H9 (cell line): ENCODE results near the gene CTNNBL1. TPM values are rescaled to one million over a fixed set of nuclear protein-coding genes. Genes with fewer than 3 reads are reported as not detected.

Experiments used
- DNase-seq: peaks from one replicate; pipeline ENCODE4 v3.0.0-alpha.2; 2017
- H2AFZ ChIP-seq: one replicate; pipeline ENCODE4 v1.6.1; 2013; ENCODE audit warnings: mild to moderate bottlenecking, low read length, control low read depth, moderate library complexity
- H2AK5ac ChIP-seq: 2 replicates; pipeline ENCODE4 v1.6.1; 2013; ENCODE audit warnings: low read length, control low read depth, mixed read lengths; ENCODE audit not compliant: insufficient read length
- H2BK120ac ChIP-seq: one replicate; pipeline ENCODE4 v1.6.1; 2013; ENCODE audit warnings: low read depth, mild to moderate bottlenecking, low read length, control low read depth, inconsistent platforms; ENCODE audit not compliant: poor library complexity, severe bottlenecking
- H2BK12ac ChIP-seq: 2 replicates; pipeline ENCODE4 v1.6.1; 2013; ENCODE audit warnings: low read length, control low read depth, mixed read lengths, low read depth; ENCODE audit not compliant: insufficient read length
- H2BK15ac ChIP-seq: 2 replicates; pipeline ENCODE4 v1.6.1; 2013; ENCODE audit warnings: low read depth, low read length, control low read depth
- H2BK20ac ChIP-seq: one replicate; pipeline ENCODE4 v1.6.1; 2013; ENCODE audit warnings: low read depth, mild to moderate bottlenecking, low read length, control low read depth, inconsistent platforms; ENCODE audit not compliant: poor library complexity, severe bottlenecking
- H2BK5ac ChIP-seq: 2 replicates; pipeline ENCODE4 v1.6.1; 2013; ENCODE audit warnings: low read length, control low read depth, mixed read lengths; ENCODE audit not compliant: insufficient read length
- H3K14ac ChIP-seq: 2 replicates; pipeline ENCODE4 v1.6.1; 2013; ENCODE audit warnings: low read length, control low read depth; ENCODE audit not compliant: insufficient read depth
- H3K18ac ChIP-seq: 2 replicates; pipeline ENCODE4 v1.6.1; 2013; ENCODE audit warnings: low read depth, mild to moderate bottlenecking, mixed read lengths, low read length, control low read depth; ENCODE audit not compliant: insufficient read length
- H3K23ac ChIP-seq: 2 replicates; pipeline ENCODE4 v1.6.1; 2013; ENCODE audit warnings: low read length, control low read depth, mixed read lengths, low read depth; ENCODE audit not compliant: insufficient read length
- H3K23me2 ChIP-seq: 2 replicates; pipeline ENCODE4 v1.6.1; 2013; ENCODE audit warnings: low read depth, mild to moderate bottlenecking, mixed read lengths, low read length, control low read depth; ENCODE audit not compliant: insufficient read length, poor library complexity, severe bottlenecking
- H3K27ac ChIP-seq: 2 replicates; pipeline ENCODE4 v1.5.1; 2013; ENCODE audit warnings: low read length, control low read depth, mixed read lengths, low read depth; ENCODE audit not compliant: insufficient read length
- H3K27me3 ChIP-seq: 2 replicates; pipeline ENCODE4 v1.6.1; 2013; ENCODE audit warnings: low read length, control low read depth, inconsistent platforms; ENCODE audit not compliant: insufficient read depth
- H3K4ac ChIP-seq: 2 replicates; pipeline ENCODE4 v1.6.1; 2013; ENCODE audit warnings: low read depth, mild to moderate bottlenecking, control low read depth, inconsistent platforms, low read length, moderate library complexity
- H3K4me1 ChIP-seq: 2 replicates; pipeline ENCODE4 v1.6.1; 2013; ENCODE audit warnings: low read length, control low read depth, inconsistent platforms; ENCODE audit not compliant: insufficient read depth
- H3K4me2 ChIP-seq: 2 replicates; pipeline ENCODE4 v1.6.1; 2013; ENCODE audit warnings: low read length, control low read depth, mixed read lengths; ENCODE audit not compliant: insufficient read length, insufficient read depth
- H3K56ac ChIP-seq: 2 replicates; pipeline ENCODE4 v1.6.1; 2013; ENCODE audit warnings: low read depth, mild to moderate bottlenecking, mixed read lengths, low read length, control low read depth; ENCODE audit not compliant: insufficient read length
- H3K79me1 ChIP-seq: 2 replicates; pipeline ENCODE4 v1.6.1; 2013; ENCODE audit warnings: low read depth, mild to moderate bottlenecking, moderate library complexity, low read length, control low read depth, inconsistent platforms; ENCODE audit not compliant: insufficient read depth, poor library complexity, severe bottlenecking
- H3K79me2 ChIP-seq: 2 replicates; pipeline ENCODE4 v1.6.1; 2013; ENCODE audit warnings: low read length, control low read depth, inconsistent platforms; ENCODE audit not compliant: insufficient read depth
- H3K9ac ChIP-seq: 2 replicates; pipeline ENCODE4 v1.6.1; 2013; ENCODE audit warnings: low read length, control low read depth, mixed read lengths; ENCODE audit not compliant: insufficient read length; ENCODE audit errors: extremely low read depth
- H3K9me3 ChIP-seq: one replicate; pipeline ENCODE4 v1.6.1; 2013; ENCODE audit warnings: low read depth, low read length, inconsistent platforms; ENCODE audit not compliant: control insufficient read depth
- H3T11ph ChIP-seq: one replicate; pipeline ENCODE4 v1.6.1; 2013; ENCODE audit warnings: mild to moderate bottlenecking, low read length, control low read depth, inconsistent platforms
- H4K20me1 ChIP-seq: one replicate; pipeline ENCODE4 v1.6.1; 2013; ENCODE audit not compliant: control insufficient read depth, insufficient read length, insufficient read depth
- H4K5ac ChIP-seq: 2 replicates; pipeline ENCODE4 v1.6.1; 2013; ENCODE audit warnings: low read depth, mild to moderate bottlenecking, mixed read lengths, low read length, control low read depth; ENCODE audit not compliant: insufficient read length
- H4K8ac ChIP-seq: replicated peaks from 2 replicates; pipeline ENCODE4 v1.6.1; 2013; ENCODE audit warnings: low read length, control low read depth, mixed read lengths, low read depth; ENCODE audit not compliant: insufficient read length
- H4K91ac ChIP-seq: 2 replicates; pipeline ENCODE4 v1.6.1; 2013; ENCODE audit warnings: low read depth, mild to moderate bottlenecking, moderate library complexity, mixed read lengths, low read length, control low read depth; ENCODE audit not compliant: insufficient read length
- H3K27ac Mint-ChIP-seq, 3 experiments: 2 replicates in 2 of 3; 3 replicates in 1 of 3; pipeline ENCODE4 v1.8.0; 2020 to 2021; ENCODE audit warnings: mixed read lengths in 3 of 3, mild to moderate bottlenecking in 1 of 3, moderate library complexity in 1 of 3
- H3K27me3 Mint-ChIP-seq: 2 replicates; pipeline ENCODE4 v1.8.0; 2021; ENCODE audit warnings: low read depth, mild to moderate bottlenecking, moderate library complexity, mixed read lengths
- H3K36me3 Mint-ChIP-seq, 3 experiments: 2 replicates in 2 of 3; 3 replicates in 1 of 3; pipeline ENCODE4 v1.8.0; 2020 to 2021; ENCODE audit warnings: low read depth in 3 of 3, mixed read lengths in 3 of 3; ENCODE audit not compliant: insufficient read depth in 1 of 3
- H3K4me1 Mint-ChIP-seq, 2 experiments: 2 replicates each; pipeline ENCODE4 v1.8.0; 2020; ENCODE audit warnings: mixed read lengths in 2 of 2
- H3K4me3 Mint-ChIP-seq, 2 experiments: 2 replicates in 1 of 2; 3 replicates in 1 of 2; pipeline ENCODE4 v1.8.0; 2020 to 2021; ENCODE audit warnings: mild to moderate bottlenecking in 2 of 2, mixed read lengths in 2 of 2, moderate library complexity in 1 of 2
- H3K9me3 Mint-ChIP-seq, 2 experiments: 2 replicates in 1 of 2; 3 replicates in 1 of 2; pipeline ENCODE4 v1.8.0; 2020; ENCODE audit warnings: mild to moderate bottlenecking in 2 of 2, mixed read lengths in 2 of 2, moderate library complexity in 1 of 2
- WGBS: extraction: QIAGEN DNeasy Blood & Tissue Kit; methylation state at CpG from one replicate; pipeline ENCODE4 v1.1.7; 2013; ENCODE audit warnings: missing lambda C conversion rate, low lambda C conversion rate, mixed read lengths; ENCODE audit not compliant: insufficient read length; ENCODE audit errors: extremely low coverage; 5-methylcytosine and 5-hydroxymethylcytosine counted together
- total RNA-seq: library from RNA; stranded (reverse); gene quantifications from 2 replicates; pipeline ENCODE4 v1.2.1, GENCODE V29; 2021
- TF ChIP-seq, protein P1 (sequence below): fragments of 200-600 bp; sonication (generic); conservative IDR thresholded peaks from 3 replicates; pipeline ENCODE4 v1.8.0; 2021; ENCODE audit warnings: antibody characterized with exemption, mild to moderate bottlenecking

CTNNBL1 gene
- total RNA-seq, 1 experiment from 2014 or later = 67.2 TPM

DNA sequence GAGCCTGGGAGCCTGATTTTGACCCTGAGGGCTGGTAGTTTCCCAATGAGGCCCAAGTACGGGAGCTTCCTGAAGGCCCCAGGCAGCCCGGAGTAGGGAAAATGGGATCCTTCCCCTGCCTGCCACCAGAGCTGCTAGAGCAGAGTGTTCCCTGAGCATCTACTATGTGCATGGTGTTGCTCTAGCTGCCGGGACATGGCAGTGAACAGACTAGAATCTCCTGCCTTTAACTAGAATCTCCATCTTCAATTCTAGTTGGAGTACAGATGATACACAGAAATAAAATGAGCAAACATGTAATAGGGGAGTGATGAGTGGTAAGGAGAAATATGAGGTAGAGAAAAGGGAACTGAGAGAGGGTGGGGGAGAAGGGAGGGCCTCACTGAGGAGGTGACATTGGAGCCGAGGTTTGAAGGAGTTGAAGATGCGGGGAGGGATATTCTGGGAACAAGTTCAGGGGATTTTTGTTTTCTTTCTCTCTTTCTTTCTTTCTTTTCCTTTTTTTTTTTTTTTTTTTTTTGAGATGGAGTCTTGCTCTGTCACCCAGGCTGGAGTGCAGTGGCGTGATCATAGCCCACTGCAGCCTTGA lies 227.6 kb downstream of the CTNNBL1 start:
- Histone ChIP-seq H3K27ac (no peak overlapping the region), H3K4me2 (no peak overlapping the region), H3K4me1 (no peaks in the 10 kb centered on the region; the same call in 1 of the 2 replicates), H3K23ac (no peak overlapping the region), H3K14ac (no peak overlapping the region), H3T11ph (no peak overlapping the region), H2BK12ac (no peak overlapping the region), H3K79me2 (no peaks in the 10 kb centered on the region), H2BK20ac (no peak overlapping the region), H3K23me2 (no peaks in the 10 kb centered on the region), H2BK15ac (no peak overlapping the region), H3K79me1 (no peaks in the 10 kb centered on the region), H2BK120ac (no peak overlapping the region), H2AK5ac (no peak overlapping the region), H3K9ac (no peak overlapping the region), H3K27me3 (no peaks in the 10 kb centered on the region), H4K20me1 (no peaks in the 10 kb centered on the region), H3K4ac (no peak overlapping the region), H4K5ac (no peak overlapping the region), H4K8ac (no peak overlapping the region), H3K18ac (no peak overlapping the region), H2AFZ (no peak overlapping the region), H3K9me3 (no peaks in the 10 kb centered on the region), H3K56ac (no peak overlapping the region), H4K91ac (no peak overlapping the region), H2BK5ac (no peak overlapping the region)
- TF ChIP-seq, protein P1, sequence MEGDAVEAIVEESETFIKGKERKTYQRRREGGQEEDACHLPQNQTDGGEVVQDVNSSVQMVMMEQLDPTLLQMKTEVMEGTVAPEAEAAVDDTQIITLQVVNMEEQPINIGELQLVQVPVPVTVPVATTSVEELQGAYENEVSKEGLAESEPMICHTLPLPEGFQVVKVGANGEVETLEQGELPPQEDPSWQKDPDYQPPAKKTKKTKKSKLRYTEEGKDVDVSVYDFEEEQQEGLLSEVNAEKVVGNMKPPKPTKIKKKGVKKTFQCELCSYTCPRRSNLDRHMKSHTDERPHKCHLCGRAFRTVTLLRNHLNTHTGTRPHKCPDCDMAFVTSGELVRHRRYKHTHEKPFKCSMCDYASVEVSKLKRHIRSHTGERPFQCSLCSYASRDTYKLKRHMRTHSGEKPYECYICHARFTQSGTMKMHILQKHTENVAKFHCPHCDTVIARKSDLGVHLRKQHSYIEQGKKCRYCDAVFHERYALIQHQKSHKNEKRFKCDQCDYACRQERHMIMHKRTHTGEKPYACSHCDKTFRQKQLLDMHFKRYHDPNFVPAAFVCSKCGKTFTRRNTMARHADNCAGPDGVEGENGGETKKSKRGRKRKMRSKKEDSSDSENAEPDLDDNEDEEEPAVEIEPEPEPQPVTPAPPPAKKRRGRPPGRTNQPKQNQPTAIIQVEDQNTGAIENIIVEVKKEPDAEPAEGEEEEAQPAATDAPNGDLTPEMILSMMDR = no peak
- peaks cover 25% of the 10 kb centered on the region for H3K27me3 Mint-ChIP-seq
- peaks cover 25 to 46% of the 10 kb centered on the region in 2 experiments for H3K4me1 Mint-ChIP-seq
- DNase-seq = no peak
- no peaks in the 10 kb centered on the region for H3K36me3 Mint-ChIP-seq
- WGBS = no CpG with 5 or more reads among the region's 6 CpGs
- no peak overlapping the region for H3K4me3 Mint-ChIP-seq
- H3K27ac Mint-ChIP-seq = no peak overlapping the region
- no peaks in the 10 kb centered on the region; a peak in 1 of 5 replicates for H3K9me3 Mint-ChIP-seq

Other genes starting within 250 kb of the CTNNBL1 start
- 42.5 and 43.1 TPM in 2 replicates for gene NNAT, start 172.8 kb upstream of the CTNNBL1 start, total RNA-seq
- 47.7 and 54.3 TPM in 2 replicates for gene BLCAP, start 166.2 kb upstream of the CTNNBL1 start, total RNA-seq
- 2.1 and 2.2 TPM in 2 replicates for gene VSTM2L, start 209.1 kb downstream of the CTNNBL1 start, total RNA-seq